ENCODE data around the gene MAST4.

Gene MAST4

DNA sequence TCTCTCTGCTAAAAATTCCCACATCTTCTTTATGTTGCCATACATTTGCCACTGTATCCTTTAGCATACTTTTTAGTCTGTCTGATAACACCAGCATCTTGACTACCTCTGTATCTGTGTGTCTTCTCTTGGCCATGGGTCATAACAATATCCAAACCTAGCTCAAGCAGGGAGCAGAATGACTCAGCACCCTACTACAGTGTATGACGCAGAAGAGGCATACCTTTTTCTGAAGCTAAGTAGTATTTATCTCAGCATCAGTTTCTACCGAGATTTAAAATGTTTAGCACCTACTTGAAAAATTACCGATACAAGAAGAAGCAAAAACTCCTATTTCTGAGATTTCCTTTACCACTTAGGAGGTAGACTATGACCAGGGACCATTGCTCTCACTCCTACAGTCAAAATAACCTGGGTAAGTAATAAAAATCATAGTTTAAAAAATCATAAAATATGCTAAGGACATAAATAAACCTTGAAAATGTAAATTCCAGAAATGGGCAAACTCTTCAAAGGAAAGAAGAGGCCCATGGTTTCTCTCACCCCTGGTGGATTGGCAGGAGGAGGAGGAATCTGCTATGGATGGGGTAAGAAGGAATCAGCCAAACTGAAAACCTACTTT lies 286.5 kb downstream of the MAST4 start:
- no peak for DNase-seq

DNA sequence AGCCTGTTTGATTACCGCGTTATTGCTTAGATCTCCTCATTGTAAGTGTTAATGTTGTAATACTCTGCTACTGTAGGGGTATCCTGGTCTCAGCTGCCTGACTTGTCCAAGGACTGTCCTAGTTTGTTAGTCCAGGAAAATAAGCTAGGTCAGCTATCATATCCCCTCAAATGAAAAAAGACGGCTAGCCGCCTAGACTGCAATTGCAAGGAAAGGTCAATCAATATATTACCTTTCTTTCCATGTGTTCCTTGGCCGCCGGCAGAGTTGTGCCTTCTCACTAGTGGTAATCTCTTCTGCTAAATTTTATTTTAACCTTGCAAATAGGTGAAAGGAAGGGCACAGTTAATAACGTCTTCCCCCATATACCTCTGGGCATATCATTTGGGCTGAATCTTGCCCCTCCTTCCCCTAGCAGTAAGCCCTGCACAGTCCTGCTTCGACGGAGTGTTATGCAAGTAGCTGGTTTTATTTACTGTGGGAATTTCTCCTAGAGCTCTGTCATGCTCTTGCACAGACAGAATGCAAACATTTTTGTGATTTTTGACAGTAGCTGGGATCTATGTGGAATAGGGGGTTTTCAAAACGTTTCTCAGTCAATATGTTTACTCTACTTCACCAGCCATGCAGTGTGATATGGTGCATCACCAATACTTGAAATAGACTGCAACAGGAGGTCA lies 288.5 kb downstream of the MAST4 start:
- no peak for DNase-seq

DNA sequence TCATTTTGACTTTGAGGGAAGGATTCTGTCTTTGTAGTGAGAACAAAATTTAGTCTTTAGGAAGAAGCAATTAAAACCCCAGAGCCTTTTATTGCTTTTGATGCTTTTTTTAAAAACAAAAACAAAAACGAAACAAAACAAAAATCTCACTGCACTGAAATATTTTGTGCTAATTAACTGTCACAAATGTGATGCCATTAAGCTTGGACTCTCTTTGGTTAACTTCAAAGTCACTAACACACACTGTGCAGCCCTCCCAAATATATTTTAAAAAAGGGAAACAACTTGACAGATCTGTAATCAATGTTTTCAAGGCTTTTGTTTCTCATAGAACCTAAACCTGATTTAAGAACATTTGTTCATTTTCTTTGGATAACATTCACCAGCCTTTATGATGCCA lies 290.7 kb downstream of the MAST4 start:
- DNase-seq = no peak

DNA sequence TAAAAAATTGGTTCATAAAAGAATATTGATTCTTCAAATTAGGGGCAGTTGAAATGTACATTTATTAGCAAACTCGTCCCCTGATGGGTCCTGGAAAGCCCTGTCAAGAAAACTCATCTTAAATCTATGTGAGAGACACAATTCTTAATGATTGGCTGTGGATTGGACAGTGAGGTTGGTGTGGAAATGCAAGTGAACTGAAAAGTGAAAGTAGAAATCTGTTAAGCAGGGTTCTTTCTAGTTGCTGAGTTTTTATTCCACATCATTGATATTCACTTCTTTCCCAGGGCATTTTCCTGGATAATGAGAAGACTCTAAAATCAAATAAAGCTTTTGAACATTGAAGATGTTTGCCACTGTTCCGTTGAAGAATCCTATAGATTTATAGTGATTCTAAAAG lies 292.4 kb downstream of the MAST4 start:
- no peak for DNase-seq

DNA sequence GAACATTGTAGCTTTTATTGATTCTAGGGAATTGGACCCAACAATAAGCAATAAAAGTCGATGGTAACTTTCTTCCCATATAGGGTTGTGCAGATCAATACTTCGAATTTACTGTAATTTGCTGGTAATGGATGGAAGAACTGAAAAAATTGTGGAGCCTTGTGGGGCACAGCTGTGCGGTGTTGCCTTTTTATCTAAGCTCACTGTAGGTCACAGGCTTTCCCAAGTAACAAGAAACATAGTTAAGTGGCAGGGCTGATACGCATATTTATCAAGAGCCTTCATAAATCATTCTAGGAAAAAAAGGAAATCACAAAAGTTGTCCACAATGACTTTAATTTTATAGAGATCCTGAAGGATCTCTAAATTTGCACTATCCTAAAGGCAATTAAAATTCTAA lies 292.9 kb downstream of the MAST4 start:
- no peak for DNase-seq

DNA sequence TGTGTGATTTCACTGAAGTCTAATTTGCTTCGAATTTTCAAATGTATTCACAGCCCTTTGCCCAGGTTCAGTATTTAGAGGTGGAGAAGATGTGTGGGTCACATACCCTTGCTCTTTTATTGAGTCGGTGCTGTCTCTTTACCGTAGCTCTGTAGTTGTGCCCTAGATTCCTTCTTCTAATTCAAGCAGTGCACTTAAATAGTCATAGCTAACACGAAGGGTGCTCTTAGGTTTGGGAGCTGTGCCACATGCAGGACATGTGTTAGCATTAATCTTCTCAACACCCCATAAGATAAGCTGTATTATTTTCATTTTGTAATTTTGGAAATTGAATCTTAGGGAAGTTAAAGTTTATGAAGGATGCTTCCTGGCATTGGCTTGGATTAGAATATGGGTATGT lies 293.3 kb downstream of the MAST4 start:
- DNase-seq = no peak

DNA sequence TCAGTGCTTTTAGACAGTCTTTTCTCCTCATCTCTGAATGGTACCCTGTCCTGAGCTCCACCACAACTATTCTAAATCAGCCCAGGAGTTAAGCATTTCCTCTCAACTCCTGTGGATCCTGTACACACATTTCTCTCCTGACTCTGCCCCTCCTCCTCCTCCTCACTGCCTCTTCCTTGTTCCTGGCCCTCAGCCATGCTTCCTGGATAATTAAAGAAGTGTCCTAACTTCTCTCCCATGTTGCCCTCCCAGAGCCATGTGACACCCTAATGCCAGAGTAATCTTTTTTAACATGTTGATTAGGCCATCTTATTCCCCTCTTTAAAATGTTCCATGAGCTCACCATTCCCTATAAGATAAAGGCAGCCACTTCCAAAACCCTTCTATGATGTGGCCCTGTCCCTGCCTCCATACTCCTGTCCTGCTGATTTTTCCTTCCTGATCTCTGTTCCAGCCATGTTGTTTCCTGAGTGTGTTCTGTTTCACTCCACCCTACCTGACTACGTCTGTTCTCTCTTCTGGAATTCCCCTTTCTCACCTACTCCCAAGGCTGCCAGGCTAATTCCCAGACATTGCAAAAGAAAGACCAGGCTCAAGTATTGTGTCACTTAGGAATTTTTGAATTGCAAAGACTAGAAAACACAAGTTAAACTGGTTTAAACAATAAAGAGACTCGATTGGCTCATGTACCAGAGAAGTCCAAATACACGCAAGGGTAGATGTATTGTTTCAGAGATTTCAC lies 295.2 kb downstream of the MAST4 start:
- DNase-seq = no peak

DNA sequence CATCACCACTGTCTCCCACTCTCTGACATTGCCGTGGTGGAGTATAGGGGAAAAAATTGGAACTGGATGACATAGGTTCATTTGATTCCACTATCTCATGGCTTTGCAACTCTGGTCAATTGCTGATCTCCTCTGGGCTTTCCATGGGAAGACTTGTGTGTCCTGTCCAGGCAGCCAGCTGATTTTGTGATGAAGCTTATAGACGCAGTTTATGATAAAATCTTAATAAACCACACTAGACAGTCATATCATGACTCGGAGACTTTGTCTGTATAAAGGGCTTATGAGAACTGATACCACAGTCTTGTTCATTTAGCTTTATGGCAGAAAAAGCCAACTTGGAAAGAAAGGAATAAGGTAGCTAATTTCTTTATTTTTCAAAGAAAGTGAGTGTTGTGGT lies 296.5 kb downstream of the MAST4 start:
- no peak for DNase-seq

DNA sequence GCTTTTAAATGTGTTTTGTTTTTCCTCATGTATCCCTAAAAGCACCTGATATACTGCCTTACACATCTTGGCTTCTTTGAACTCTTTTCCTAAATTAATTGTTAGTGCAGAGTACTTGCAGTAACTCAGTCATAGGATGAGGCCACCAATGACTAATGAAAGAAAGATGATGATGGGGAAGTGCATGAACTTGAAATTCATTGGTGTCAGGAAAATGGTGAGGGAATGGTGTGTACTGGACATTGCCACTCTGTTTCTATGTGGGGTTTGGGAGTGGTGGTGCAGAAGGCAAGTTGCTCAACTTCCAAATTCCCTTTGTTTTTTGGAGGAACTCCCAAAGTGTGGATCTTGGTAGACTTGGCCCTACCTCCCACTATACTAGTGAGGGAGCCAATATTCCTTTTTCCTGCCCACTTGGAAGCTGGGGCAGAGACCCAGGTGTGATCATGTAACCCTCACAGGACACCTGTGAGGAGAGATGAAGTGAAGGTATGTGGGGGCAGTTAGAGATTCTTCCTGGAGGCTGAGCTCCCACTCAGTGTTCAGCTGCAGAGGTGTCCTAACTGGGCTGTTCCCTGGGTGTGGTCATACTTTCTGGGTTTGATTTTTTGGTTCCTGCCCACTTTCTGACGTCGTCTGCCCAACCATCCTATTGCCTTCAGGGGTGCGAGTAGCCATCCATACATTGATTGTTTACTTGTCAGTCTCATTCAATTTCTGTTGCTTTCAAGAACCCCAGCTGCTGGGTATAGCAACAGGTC lies 298.5 kb downstream of the MAST4 start:
- no peak for DNase-seq

DNA sequence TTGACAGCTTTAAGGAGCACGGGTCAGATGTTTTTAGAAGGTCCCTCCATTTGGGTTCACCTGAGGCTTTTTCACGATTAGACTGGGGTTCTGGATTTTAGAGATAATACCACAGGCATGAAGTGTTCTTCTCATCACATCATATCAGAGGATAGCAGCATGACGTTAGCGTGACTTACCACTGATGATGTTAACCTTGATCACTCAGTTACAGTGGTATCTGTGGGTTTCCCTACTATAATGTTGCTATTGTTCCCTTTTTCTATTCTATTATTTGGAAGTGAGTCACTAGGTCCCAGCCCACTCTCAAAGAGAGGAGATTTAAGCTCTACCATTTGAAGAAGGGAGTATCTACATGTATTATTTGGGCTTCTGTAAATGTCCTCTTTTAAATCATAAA lies 300.0 kb downstream of the MAST4 start:
- no peak for DNase-seq

DNA sequence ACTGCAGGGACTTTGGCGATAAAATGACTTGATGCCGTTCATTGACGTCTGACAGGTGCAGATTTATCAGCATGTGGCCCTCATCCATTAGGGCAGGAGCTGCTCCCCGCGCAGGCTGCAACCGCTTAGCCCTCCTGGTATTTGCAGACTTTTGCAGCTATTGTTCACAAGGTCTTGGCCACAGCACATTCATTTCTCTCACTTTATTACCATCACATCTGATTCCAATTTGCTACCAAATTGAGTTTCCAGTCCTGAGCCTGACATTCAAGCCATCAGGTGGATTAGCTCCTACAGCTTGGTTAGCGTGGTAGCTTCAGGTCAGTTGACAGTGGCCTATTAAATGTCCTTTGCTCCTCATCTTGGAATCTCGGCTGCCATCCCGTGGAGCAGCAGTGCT lies 301.2 kb downstream of the MAST4 start:
- DNase-seq = no peak

DNA sequence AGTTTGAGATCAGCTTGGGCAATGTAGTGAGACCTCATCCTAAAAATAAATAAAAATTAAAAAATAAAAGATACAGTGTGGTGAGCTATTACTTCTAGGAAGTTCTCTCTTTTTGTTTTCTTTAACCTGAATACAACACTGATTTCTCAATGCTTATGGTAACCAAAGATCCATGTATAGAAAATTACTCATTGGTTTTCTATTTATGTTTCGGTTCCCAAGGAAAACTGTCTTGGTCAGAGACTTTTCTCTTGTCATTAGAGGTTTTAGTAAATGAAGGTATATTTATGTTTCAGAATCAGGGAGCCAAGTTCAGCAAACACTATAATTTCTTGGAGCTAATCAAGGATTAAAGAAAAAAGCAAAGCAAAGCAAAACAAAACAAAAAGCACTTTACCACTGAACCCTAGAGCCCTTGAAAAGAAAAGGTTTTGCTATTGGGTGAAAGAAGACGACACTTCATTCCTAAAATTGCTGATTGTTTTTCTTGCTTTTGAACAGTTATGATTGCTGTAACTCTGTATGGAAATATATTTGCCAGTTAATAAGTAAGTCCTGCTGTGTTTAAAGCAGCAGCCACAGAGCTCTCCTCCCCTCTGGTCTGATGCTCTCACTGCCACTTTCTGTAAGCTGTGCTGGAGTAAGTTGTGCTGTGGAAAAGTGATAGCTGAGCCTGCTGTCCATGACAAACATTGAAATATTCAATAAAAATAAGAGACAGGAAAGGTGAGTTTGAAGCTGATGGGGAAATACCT lies 302.2 kb downstream of the MAST4 start:
- DNase-seq = no peak

DNA sequence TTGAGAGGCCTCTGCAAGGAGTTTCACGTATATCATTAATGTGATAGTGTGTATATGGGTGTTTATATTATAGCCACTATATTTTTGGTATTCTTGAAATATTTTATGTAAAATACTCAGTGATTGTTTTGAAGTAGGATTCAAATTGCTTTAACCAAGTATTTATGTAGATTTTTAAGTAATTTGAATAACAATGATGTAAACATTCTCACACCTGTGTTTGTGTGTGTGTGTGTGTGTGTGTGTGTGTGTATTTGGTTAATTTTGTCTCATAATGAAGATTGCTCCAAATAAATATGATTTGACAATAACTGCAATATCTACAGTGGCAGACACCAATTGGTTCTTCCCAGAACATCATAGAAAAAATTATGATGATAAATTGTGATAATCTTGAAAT lies 307.0 kb downstream of the MAST4 start:
- DNase-seq = no peak

DNA sequence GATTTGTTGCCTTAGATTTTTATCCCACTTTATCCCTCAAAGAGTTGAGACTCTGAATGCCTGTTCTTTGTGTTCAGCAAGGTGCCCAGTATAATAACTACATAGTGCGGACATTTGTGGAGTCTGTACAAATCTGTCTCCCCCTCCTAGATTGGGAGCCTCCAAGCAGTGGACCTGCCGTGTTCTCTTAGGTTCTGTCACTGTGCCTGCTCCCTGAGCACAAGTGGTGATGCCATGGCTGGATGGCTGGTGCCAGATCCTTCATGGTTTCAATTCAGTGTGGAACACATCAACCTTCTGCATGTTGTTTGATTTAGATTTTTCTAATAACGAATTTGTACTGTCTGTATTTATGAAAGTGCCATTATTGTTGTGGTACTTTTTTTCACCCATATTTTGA lies 307.5 kb downstream of the MAST4 start:
- no peak for DNase-seq

DNA sequence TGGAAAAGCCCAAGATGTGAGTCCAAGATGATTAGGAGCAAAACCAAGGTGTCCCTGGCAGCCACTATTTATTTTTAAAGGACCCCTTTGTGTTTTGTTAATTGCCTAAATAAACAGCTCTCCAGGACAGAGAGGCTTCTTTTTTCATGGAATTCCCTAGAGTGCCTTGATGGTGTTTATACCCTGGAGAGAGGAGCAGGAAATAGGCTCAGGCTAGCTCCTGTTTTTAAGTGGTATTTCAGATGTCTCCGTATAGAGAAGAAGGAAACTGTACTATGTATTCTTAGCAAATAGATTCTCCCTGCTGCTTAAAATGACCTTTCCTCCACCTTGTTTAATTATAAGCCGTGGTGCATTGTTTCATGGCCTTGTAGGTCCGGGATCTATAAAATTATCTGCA lies 308.0 kb downstream of the MAST4 start:
- DNase-seq = no peak

DNA sequence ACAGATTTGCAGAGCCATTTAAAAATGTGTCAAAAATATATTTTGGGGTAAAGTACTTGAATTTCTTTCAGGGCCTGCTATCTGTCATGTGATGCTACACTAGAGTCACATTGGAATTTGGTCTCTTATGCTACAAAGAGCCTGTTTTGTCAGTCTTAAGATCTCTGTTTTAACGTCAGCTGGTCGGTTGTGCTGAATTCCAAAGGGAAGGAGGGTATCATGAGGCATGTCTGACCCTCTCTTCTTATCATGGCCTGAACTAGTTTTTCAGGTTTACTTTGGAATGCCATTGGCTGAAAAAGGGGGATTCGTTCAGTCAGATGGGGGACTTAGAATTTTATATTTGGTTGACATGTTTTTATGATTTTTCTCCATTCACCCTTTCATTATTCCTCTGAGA lies 309.8 kb downstream of the MAST4 start:
- no peak for DNase-seq

DNA sequence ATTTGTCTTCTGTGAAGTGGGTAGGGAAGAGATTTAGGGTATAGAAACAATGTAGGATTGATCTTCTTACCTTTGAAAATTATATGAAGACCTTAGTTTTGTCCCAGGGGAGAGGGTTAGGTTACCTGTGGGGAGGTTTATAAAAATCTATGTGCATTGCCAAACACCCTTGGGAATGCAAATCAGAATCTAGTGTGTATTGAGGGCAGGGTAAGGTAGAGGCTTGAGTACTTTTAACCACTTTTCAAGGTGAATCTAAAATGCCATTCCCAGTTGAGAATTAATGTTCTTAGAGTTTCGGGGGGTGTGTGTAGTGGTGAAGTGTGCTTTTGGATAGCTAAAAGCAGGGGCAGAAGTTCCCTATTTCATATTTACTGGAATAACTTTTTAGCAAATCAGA lies 312.0 kb downstream of the MAST4 start:
- DNase-seq = no peak

DNA sequence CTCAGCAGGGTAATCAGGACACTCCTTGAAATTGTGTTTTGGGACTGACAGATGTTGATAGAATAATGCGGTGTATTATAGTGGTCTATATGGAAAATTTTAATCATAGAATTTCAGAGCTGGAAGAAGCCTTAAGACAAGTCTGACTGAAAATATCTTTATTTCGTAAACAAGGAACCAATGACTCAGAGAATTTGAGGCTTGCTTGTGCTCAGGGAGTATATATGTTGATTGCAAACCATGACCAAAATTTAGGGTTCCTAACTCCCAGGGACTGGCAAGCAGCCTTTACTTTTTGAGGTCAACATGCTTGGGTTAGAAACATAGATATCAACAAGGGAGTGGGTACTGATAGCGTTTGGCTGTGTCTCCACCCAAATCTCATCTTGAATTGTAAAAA lies 313.2 kb downstream of the MAST4 start:
- no peak for DNase-seq

DNA sequence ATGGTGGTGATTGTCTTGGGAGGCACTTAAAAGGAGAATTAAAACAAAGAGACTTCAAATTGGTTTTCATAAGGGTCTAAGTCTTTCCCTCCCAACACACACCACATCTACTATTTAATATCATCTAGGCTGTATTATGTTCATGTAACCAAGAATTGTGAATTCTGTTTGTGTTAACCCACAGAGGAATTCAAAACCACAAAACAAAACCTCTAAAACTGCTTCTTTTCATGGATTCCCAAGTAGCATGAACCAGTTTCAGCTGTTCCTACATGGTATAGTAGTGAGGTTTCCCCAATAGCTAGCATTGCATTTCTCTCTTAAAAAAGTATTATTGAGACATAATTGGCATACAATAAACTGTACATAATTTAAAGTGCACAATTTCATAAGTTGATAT lies 316.6 kb downstream of the MAST4 start:
- no peak for DNase-seq

DNA sequence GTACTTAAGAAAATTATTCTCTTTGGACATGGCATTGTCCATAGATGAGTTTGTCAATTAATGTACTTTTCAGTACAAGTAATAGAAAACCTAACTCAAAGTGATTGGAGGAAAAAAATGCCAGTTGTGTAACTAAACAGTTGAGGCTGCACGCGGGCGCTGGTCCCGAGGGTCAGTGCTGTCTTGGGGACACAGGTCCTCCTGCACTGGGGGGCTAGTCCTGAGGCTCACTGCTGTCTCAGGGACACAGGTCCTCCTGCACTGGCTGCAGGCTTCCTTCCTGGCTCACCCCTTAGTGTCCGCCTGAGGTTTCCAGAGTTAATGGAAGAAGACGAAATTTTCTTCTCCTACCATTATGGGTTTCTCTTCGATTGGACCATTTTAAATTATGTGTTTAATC lies 319.3 kb downstream of the MAST4 start:
- no peak for DNase-seq

DNA sequence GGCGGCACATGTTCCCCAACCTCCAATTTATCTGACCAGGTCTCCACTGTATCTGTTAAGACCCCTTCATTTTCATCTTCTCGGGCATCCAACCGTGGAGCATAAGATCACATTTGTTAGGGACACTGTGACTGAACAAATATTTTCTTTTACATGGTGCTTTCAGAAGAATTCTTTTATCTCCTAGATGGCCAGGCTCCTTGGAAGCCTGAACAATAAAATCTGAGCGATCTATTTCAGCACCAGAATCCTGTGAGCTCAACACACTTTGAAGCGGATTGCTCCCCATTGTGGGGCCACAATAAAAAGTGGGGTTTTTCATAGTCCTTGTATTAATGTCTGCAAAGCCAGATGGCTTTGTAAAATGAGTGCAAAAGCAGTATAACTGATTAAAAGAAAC lies 326.7 kb downstream of the MAST4 start:
- DNase-seq = no peak

DNA sequence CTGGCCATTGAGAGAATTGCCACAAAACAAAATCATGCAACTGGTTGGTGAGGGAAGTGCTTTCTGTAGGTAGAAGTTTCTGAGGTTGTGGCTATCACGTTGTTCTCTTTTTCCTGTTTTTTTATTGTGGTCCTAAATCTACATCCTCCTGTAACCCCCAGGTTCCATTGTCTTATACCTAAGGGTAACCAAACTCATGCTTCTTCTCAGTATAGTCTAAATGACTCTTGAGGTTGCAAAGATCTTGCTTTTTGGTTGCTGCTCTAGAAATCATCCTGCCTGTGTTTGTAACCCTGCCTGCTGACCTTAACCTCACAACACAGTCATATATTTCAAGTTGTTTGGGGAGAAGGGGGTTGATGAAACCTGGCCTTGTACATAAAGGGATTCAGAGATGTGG lies 327.3 kb downstream of the MAST4 start:
- DNase-seq = no peak

DNA sequence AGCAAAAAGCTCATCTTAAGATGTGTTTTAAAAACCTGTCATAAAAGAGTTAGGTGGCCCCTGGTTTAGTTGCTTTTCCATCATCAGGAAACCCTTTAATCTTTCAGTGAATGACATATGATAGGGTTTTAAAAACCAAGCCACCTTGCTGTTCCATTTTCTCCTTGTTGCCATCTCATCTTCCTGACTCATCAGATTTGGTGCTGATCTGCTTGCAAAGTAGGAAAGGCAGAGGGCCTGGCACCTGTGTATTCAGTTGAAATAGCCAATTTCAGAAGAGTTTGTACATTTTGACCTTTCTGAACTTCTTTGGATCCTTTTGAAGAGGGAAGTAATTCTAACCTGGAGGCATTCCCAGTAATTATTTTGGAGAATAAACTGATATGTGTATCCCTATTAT lies 327.7 kb downstream of the MAST4 start:
- no peak for DNase-seq

Measured in cortex of kidney (tissue), 1 donor.